Activated CD4-positive, alpha-beta T cell treated with anti-CD3 and anti-CD28 coated beads, Interleukin-2, Interleukin-6, amounts not matched to agents 100 ng/mL and 50 ng/mL, durations not matched to agents 16 hours and 8 hours (primary cell): ENCODE measurements around the gene MLXIP.
"Not testable (repeated sequence)": the region's sequence is repeated elsewhere in the genome, so short reads cannot be mapped to it uniquely, and the experiment has no call there.

ENCODE experiments used
- DNase-seq: peaks from one replicate; pipeline ENCODE4 v3.0.0-alpha.2; 2020

MLXIP gene, protein sequence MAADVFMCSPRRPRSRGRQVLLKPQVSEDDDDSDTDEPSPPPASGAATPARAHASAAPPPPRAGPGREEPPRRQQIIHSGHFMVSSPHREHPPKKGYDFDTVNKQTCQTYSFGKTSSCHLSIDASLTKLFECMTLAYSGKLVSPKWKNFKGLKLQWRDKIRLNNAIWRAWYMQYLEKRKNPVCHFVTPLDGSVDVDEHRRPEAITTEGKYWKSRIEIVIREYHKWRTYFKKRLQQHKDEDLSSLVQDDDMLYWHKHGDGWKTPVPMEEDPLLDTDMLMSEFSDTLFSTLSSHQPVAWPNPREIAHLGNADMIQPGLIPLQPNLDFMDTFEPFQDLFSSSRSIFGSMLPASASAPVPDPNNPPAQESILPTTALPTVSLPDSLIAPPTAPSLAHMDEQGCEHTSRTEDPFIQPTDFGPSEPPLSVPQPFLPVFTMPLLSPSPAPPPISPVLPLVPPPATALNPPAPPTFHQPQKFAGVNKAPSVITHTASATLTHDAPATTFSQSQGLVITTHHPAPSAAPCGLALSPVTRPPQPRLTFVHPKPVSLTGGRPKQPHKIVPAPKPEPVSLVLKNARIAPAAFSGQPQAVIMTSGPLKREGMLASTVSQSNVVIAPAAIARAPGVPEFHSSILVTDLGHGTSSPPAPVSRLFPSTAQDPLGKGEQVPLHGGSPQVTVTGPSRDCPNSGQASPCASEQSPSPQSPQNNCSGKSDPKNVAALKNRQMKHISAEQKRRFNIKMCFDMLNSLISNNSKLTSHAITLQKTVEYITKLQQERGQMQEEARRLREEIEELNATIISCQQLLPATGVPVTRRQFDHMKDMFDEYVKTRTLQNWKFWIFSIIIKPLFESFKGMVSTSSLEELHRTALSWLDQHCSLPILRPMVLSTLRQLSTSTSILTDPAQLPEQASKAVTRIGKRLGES

GRCh38 chr12:122078141-122079032 is at the start of gene MLXIP:
Gene MLXIP, plus strand, starts transcription at chr12:122078756. Its CDS starts 98 bp downstream, at chr12:122078854.
- peak; percentile 93 for DNase-seq

DNA sequence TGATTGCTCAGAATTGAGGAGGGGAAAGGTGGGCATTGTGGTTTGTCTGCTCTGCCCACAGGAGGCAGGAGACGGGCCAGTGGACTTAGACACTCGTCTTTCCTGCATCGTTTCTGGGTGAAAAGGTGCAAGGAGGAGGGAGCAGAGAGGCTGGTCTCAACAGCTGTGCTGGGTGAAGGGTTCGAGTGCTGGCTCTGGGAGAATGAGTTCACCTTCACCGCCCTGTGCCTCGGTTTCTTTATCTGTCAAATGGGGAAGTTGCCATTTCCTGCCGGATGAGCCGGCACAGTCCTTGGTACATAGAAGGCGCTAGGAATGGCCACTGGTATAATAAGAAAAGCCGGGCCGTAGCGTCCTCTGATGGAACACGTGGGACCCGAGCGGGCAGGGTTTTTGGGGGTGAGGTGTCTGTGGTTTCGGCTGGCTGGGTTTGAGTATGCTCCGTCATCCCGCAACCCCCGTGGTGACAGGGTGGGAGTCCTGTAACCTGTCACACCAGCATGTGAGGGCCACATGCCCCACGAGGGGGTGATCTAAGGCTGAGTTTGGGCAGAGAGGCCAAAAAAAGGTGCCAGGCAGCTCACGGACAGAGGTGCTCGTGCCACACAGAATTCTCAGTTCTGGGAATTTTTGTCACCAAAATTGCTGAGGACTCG is 49.5 kb upstream of the MLXIP start:
- peak; percentile 72 for DNase-seq

DNA sequence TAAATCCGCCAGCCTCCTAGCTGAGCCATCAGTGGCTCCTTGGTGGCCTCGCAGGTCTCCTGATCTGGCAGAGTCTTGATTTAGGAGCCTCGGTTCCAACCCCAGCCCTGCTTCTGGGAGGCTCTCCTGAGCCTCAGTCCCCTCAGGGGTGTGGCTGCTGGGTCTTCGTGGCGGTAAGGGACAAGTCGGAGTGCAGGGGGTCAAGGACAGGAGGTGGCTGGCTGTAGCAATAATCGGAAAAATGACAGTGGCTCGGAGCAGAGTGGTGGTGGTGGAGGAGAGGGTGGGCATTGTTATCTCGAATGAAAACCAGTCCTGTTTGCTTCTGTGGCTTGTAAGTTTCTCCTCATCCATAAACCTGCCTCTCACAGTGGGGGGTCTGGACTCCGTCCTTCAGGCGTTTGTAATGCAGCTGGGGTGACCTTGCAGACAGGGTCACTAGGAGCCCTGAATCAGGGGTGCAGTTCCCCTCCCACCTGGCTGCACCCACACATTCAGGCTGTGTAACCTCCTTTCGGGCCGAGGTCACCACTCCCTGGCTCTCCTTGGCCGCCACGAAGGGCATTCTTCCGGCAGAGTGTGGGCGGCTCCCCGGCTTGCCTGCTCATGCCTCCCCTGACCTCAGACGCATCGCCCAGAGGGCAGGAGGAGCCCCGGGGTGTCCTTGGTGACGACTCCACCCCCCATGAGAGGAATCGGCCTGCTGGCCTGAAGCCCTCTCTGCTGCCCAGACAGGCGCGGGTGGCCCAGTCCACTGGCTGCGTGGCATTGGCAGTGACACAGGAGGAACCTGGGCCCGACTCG is 48.7 kb upstream of the MLXIP start:
- DNase-seq = no peak

DNA sequence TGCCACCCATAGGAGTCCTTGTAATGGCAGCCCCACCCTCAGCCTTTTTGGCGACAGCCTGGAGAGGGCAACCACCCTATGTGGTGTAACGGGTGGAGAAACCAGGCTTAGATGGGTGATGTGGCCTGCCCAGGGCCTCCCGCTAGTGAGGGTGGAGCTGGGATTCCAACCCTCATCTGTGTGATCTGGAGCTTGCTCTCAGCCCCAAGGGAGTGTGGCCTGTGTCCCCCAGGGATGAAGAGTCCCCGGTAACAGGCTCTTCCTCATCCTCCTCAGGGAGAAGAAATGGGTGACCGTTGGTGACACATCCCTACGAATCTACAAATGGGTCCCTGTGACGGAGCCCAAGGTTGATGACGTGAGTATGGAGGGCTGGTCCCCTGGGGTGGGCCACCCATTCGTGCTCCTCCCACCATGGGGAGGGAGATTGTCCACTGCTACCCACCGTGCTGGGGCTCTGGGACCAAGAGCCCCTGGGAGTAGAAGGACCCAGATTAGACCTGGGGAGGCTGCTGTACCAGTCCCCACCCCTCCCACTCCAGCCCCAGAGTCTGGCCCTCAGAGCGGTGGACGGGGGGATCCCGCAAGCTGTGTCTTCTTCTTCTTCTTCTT is 48.0 kb upstream of the MLXIP start:
- no peak for DNase-seq

GRCh38 chr12:122031342-122032216 is 47.0 kb upstream of the MLXIP start:
- DNase-seq = peak; percentile 58

- DNase-seq = no peak
These were observed 46.0 kb upstream of the MLXIP start for GRCh38 chr12:122032580-122032979.

- DNase-seq = no peak
These were observed 43.3 kb upstream of the MLXIP start for GRCh38 chr12:122035292-122035691.

- no peak for DNase-seq
These were observed 42.4 kb upstream of the MLXIP start for GRCh38 chr12:122036153-122036552.

DNA sequence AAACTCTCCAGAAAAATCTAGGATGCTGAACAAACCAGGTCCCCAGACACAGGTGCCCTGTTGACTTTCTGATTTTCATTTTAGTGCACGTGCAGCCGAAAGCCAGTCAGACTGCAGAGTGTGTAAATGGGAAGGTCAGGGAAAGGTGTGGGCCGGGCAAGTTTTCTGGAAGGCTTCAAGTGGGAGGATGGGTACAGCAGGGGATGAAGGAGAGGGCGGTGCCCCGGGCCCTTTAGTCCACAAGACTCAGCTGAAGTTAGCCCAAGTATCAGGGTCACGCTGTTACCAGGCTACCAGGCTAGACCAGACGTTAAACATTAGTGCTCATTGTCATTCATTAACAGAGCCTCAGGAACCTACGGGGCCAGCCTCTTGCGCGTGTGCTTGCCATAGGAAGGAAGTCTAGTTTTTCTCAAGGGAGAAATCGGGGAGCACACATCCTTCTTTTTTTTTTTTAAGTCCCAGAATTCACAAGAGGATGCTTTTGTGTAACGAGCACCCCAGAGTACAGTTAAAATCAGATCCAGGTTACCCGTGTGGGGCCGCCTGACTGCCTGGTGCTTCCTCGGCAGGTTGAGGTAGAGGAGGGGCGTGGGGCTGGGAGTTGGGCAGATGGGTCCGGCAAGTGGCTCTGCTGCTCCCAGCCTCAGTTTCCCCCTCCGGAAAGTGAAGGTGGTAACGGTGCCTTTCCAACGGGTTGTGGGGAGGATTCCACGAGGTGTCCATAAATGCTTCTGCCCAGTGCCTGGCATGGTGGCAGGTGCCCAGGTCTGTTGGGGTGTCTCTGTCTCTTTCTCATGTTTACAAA is 37.8 kb upstream of the MLXIP start:
- DNase-seq = no peak

GRCh38 chr12:122041458-122041857 is 37.1 kb upstream of the MLXIP start:
- DNase-seq = not testable (repeated sequence)

DNA sequence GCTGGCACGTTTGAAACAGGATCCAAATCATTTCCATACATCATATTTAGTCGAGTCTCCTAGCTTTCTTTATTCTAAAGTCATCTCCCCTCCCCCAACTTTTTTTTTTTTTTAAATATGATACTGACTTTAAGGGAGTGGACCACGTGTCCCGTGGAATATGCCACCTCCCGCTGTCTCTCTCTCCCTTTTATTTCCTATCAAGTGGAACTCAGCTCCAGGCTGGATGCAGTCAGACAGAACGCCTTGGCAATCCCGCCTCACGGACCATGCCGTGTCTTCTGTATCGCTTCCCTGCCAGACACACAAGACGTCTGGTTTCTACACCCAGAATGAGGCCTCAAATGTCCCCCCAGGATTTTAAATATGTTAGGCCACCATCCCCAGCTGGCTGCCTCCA is 35.6 kb upstream of the MLXIP start:
- DNase-seq = no peak

DNA sequence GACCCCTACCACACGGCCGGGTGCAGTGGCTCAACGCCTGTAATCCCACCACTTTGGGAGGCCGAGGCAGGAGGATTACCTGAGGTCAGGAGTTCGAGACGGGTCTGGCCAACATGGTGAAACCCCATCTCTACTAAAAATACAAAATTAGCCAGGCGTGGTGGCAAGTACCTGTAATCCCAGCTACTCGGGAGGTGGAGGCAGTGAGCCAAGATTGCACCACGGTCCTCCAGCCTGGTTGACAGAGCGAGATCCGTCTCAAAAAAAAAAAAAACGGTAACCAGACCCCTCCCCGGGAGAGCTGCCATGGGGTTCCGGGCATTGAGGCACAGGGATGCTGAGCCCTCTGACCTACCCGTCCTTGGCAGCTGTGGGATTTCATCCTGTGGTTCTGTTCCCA is 35.1 kb upstream of the MLXIP start:
- no peak for DNase-seq

- DNase-seq = no peak
These were observed 33.3 kb upstream of the MLXIP start for GRCh38 chr12:122045262-122045661.

GRCh38 chr12:122046145-122046544 is 32.4 kb upstream of the MLXIP start:
- no peak for DNase-seq

GRCh38 chr12:122048151-122048550 is 30.4 kb upstream of the MLXIP start:
- DNase-seq = no peak

GRCh38 chr12:122049827-122050226 is 28.7 kb upstream of the MLXIP start:
- DNase-seq = no peak

DNA sequence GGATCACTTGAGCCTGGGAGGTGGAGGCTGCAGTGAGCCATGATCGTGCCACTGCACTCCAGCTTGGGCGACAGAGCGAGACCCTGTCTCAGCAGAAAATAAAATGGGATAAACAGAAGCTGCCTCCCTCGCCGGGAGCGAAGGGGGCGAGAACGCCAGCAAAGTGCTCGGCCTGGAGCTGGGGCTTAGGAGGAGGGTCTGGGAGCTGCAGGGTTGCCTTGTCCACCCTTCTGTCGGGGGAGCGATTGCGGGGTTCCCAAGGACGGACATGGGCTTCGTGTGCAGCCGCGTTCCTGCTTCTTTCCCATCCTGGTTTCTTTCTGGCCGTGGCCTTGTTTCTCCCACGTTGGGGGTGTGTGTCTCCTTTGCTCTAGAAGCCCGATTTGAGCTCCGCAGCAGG is 27.9 kb upstream of the MLXIP start:
- no peak for DNase-seq

DNA sequence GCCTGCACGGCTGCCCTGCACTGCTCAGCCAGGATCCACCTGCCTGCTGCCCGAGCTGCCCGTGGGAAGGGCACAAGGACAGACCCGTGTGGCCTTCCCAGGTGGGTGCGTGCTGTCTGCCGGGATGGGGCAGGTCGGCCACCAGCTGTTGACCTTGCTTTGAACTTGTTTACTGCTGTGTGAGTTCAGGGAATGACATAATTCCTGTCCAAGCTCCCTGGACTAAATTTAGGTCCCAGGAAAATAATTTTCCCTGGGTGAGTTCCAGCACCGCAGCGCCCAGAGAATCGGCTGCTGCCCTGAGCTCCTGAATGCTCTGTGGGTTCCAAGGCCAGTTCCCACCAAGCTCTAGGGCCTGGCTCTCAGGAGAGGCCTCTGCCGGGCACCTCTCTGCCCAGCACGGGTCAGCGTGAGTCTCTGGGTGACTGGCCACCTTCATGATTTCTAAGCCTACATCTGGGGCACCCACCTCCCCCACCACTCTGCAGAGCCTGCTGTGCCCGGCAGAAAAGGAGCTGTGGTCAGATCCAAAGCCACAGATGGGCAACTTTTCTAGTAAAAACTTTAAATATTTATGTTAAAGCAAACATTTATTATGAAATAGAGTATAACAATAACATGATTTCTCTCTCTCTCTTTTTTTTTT is 27.2 kb upstream of the MLXIP start:
- no peak for DNase-seq
